GM21619 (cell line): Measurements from ENCODE around the gene DBX1.

Experiments used
- ATAC-seq: cut with Tn5 transposase; IDR thresholded peaks from one replicate; pipeline ENCODE4 v1.9.1; 2021; ENCODE audit not compliant: unreplicated experiment

Gene DBX1

DNA sequence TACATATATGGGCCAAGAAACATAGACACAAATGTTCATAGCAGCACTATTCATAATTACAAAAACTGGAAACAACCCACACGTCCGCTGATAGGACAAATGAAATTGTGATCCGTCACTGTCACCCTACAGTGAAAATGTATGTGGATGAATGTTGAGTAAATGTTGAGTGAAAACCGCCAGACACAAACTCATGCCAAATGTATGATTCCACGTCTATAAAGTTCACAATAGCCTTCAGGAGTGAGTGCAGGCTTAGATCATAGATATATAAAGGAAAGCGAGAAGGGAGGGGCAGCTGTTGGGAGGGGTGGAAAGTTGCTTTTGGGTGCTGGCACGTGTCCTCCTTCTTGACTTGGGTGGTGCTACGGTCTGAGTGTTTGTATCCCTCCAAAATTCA lies 33.6 kb downstream of the DBX1 start:
- no peak for ATAC-seq

DNA sequence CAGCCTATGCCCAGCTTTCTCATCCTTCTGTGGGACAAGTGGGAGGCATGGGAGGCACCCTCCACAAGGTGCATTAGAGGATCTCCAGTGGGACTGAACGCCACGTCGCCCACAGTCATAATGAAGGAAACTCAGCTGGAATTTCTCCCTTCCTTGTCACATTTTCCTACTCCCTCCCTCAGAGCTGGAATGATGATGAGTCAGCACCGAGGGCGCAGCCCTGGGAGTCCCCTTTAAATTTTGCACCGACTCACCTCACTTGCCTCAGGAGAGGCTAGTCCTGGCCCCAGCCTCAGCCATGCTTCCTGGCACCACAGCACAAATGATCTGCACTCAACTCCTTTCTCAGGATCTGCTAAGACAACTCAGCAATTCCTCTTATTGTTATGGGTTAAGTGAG lies 34.3 kb downstream of the DBX1 start:
- no peak for ATAC-seq

DNA sequence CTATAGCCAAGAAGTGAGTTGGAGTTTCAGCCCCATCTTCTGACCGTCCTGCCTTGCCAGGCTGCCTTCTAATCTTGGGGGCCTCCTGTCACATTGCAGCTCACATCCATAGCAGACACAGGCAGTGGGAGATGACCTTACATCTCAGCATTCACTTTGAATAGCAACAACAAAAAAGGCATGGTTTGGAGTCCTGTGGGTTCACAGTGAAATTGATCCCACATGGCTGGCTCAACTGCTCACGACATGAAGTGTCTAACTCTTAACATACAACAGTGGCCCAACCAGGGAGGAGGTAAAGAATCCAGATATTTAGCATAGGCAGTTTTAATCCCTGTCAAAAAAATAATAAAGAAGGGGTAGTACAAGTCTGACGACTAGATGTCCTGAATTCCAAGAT lies 38.1 kb downstream of the DBX1 start:
- ATAC-seq: no peak

DNA sequence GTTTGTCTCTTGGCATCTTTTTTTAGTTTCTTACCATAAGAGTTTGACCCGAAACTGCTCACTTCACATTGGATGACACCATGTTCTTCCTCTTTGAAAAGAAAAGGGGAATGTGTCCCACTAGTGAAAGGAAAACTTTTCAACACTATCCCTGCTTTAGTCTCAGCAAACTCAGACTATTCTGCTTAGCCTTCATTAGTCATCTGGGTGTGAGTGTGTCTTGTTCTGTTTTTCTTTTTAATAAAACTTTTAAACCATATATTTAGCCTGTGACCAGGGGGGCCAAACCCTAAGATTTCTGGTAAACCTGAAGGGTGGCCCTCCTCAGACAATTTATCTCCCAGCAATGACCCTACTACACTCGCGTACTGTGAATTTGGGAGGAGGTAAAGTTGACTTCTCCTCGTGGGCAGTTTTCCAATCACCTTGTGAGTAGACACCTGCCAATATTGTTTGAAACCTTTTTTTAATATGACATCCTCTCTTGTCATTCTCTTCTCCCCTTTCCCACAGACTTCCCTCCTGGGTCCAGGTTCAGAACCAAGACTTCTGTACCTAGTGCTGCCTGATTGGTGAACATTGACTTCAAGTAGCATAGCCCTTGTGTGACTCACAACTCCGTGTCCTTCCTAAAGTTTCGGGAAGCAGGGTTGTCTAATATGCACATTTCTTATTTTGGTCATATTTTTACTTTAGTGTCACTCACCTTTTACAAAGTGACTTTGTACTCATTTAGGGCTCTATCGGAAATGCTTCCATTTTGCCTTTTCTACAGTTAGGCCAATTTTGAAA lies 39.9 kb downstream of the DBX1 start:
- no peak for ATAC-seq

DNA sequence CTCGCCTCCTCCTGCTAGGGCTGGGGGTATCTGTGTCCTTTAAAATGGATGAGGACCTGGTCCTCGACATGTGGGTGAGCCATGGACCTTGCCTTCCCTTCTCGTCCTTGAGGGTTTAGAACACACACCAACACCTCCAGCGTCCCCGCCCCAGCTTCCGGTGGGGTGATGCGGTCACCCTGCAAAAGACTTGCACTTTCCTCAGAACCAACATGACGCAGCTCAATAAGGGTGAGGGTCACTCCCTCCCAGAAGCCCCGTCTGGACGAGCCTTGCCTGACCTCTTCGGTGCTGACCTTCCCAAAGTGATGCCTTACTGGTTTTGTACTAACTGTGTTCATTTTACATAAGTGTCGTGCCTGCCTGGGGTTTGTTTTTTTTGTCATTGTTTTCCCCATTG lies 41.0 kb downstream of the DBX1 start:
- ATAC-seq: no peak

DNA sequence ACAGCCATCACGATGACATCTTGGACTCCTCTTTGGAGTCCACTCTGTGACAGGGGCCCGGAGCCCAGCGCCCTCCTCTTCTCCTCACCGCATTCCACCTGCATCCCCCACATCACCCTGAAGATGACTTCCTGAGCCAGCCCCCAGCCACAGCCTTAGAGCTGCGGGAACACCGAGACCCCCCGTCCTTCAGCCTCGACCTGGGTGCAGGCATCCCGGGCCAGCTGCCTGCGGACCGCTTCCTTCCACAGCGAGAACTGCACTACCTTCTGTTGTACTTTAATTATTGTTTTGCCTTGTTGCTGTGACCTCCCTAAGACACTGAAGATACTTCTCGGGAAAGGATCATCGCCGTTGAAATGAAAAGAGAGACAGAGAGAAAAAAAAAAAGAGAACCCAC lies 42.1 kb downstream of the DBX1 start:
- no peak for ATAC-seq

DNA sequence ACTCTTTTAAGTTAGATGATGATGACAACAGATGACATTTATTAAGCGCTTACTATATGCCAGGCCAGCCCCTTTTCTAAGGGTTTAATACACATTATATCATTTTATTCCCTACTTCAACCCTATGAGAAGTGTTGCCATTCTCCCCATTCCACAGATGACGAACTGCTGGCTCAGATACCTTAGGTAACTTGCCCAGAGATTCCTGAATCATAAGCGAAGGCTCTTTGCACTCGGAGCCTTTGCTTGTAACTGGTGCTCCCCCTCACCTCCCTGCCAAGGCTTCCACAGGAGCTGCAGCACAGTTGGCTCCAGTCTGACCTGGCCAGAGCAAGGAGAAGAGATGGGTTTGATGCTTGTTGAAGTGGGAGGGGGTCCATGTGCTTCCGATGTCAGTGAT lies 43.0 kb downstream of the DBX1 start:
- ATAC-seq: no peak

DNA sequence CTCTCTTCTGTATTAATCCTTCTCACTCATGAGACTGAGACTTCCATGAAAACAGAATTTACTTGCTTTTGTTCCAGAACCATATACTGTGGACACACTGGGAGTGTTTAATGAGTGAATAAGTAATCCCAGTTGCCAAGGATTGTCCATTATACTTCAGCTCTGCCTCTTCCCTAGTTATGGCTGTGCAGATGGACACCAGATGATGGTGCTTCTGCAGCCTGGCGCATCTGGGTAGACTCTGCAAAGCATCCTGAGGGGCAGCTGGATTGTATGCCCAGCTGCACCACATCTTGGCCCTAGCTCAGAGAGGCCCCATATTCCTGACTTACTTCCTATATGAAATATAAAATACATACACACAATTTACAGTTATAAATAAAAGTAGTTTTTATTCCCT lies 43.5 kb downstream of the DBX1 start:
- no peak for ATAC-seq

DNA sequence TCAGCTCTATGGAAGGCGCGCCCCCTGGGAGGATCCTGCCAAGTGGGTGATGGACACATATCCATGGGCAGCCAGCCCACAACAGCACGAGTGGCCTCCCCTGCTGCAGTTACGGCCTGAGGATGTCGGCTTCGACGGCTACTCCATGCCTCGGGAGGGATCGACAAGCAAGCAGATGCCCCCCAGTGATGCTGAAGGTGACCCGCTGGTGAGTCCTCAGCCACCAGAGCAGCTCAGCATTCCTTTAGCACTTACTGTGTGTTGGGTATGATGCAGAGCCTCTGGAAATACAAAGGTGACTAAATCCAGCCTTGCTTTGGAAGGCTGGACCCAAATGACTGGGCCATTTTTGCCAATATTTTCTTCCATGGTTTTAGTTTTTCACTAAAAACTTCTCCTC lies 45.7 kb downstream of the DBX1 start:
- no peak for ATAC-seq

DNA sequence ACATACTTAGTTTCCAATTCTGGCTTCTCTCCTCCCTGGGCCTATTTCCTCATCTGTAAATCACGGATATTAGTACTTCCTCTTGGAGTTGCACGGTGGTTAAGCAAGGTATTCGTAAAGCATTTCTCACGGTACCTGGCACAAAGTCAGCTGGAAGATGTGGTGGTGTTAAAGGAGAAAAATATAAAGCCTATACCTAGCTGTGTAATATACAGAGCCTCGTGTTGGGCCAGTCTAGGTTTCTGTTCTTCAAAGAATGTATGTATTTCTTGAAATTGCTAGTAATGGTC lies 47.2 kb downstream of the DBX1 start:
- no peak for ATAC-seq

DNA sequence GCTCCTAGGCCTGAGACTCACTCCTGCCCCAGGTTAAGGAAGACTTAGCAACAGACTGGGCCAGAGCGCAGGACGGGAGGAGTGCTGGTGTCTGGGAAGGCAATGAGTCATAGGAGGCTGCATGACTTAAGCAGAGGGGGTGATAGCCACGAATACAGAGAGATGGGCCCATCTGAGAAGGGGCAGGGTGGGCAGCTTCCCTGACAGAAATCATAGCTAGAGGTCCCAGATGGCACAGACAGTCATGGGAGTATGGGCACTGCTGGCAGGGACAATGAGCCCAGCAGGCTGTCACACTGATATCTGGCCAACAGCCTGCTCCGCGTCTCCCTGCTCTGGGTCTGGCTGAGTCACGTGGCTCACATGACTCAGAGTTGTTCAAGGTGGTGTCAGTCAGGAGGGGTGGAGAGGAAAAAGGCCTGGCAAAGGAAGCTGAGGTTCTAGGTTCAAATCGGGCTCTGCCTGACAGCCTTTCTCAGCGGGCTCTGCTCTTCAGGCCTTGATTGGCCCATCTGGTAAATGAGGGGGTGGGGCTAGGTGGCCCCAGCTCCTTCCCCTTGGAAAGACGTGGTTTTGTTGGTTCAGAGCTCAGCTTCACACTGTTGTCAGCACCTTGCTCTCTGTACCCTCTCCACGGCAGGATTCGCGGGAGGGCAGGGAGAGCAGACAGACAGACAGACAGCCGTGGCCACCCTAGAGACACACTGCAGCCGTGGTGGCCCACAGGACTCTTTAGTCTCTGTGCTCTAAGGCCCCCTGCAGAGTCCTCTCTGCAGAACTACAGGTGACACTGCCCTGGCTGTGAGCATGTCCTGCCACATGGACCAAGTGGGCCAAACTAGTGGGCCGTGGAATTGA lies 47.8 kb downstream of the DBX1 start:
- no peak for ATAC-seq

DNA sequence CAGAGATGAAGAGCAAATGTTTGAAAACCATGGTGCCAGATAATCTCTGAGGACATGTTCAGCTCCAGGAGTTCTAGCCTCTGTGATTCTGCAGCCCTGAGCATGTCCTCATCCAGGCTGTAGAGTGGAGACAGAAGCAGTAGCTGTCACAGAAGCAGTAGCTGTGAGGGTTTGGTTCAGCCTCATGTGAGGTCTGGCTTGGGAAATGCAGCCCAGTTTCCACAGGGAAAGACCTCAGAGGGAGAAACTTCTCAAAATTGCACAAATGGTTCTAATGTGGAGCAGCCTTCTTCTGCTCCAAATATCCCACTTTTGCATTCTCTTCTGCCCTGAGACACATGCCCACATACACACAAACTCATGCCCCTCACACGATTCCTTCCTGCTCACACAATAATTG lies 48.4 kb downstream of the DBX1 start:
- no peak for ATAC-seq

DNA sequence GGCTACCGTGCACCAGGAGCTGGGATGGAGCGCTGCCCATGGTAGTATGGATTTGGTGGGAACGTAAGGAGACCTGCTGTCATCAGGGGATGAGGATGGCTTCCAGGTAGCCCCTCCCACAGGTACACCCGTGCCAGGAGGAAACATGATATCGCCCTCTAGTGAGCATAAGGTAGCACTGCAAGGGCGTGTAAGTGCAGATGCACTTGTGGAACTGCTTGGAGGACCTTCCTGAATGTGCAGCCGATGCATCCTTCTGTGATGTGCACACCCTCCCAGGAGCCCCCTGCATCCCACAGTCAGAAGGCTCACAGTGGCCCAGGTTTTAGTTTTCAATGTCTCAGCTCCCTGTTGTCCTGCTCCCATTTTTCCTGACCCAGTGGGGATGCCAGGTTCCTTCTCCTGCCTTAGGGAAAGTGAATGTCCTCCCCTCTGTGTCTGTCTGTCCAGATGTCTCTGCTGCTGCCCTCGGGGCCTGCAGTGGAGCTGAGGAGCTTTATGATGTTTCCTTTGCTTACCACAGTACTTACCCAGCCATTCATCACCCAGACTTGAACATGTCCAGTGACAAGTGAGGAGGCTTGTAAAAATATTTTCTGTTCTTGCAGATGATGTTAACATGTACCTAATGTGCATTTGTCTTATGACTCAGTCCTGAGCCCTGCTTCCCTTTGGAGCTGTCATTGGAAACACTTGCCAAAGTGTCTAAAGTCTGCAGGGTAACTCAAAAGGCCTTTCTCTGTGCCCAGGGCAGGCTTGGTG lies 49.2 kb downstream of the DBX1 start:
- ATAC-seq: peak; percentile 84

DNA sequence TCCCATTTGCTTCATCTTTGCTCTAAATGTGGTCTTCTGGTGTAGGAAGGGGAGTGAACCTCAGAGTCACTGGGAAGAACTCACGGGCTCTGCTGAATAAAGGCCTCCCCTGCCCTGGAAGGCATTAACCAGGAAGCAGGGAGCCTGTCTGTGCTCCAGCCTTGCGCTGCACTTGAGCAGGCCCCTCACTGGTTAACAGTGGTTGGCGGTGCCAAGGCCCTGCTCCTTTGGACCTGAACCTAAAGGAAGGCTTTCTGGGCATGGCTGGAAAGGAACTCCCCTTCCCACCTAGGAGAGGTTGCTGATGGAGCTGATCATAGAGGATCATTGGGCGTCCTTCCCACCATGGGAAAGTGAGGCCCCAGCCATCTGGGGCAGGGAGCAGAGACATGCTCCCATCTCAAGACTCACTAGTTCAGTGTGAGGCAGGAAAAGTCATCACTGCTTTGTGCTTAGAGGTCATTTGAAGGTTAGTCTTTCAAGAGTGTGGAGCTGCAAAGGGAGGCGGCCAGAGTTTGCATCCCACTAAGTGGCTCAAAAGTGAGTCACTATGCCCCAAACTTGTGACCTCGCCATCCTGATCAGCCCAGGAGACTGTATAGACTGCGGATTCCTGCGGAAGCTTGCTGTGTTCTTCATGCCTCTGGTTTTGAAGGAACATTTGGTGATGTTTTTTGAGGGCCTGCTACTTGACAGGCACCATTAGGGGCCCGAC lies 50.4 kb downstream of the DBX1 start:
- no peak for ATAC-seq
